GM23338 (cell line): ENCODE data around the gene SFTA2. TPM values are rescaled to one million over a fixed set of nuclear protein-coding genes. Genes with fewer than 3 reads are reported as not detected.

Experiments
- ATAC-seq: fragments of 200-7000 bp; cut with Tn5 transposase; 3 replicates; pipeline ENCODE4 v1.9.1; 2020
- DNase-seq: peaks from one replicate; pipeline ENCODE4 v3.0.0-alpha.2; 2015; ENCODE audit warnings: low spot score
- H2AFZ ChIP-seq: fragments of 200-600 bp; sonication (generic); 2 replicates; pipeline ENCODE4 v1.8.0; 2016; ENCODE audit warnings: antibody characterized with exemption, mild to moderate bottlenecking, moderate library complexity
- H3F3A ChIP-seq: fragments of 200-600 bp; sonication (generic); replicated peaks from 2 replicates; pipeline ENCODE4 v1.8.0; 2017; ENCODE audit warnings: antibody characterized with exemption, mixed run types, low read depth
- H3K27ac ChIP-seq: fragments of 200-600 bp; sonication (generic); 2 replicates; pipeline ENCODE4 v1.6.1; 2016; ENCODE audit warnings: low read depth
- H3K27me3 ChIP-seq: fragments of 200-600 bp; sonication (generic); 2 replicates; pipeline ENCODE4 v1.8.0; 2016; ENCODE audit warnings: mild to moderate bottlenecking, mixed run types, moderate library complexity; ENCODE audit not compliant: insufficient read depth
- H3K36me3 ChIP-seq: fragments of 200-600 bp; sonication (generic); 2 replicates; pipeline ENCODE4 v1.8.0; 2016; ENCODE audit warnings: mild to moderate bottlenecking; ENCODE audit not compliant: insufficient read depth
- H3K4me1 ChIP-seq: fragments of 200-600 bp; sonication (generic); 2 replicates; pipeline ENCODE4 v1.8.0; 2016; ENCODE audit warnings: mild to moderate bottlenecking, moderate library complexity; ENCODE audit not compliant: insufficient read depth
- H3K4me2 ChIP-seq: fragments of 200-600 bp; sonication (generic); 2 replicates; pipeline ENCODE4 v1.7.1; 2017; ENCODE audit warnings: mixed run types
- H3K4me3 ChIP-seq: fragments of 200-600 bp; sonication (generic); 2 replicates; pipeline ENCODE4 v1.6.1; 2016; ENCODE audit warnings: mixed run types
- H3K79me2 ChIP-seq: fragments of 200-600 bp; sonication (generic); replicated peaks from 2 replicates; pipeline ENCODE4 v1.8.0; 2017; ENCODE audit warnings: mild to moderate bottlenecking; ENCODE audit not compliant: insufficient read depth
- H3K9me2 ChIP-seq: fragments of 200-600 bp; sonication (generic); 2 replicates; pipeline ENCODE4 v1.8.0; 2017; ENCODE audit not compliant: insufficient read depth
- H4K20me1 ChIP-seq: fragments of 200-600 bp; sonication (generic); replicated peaks from 2 replicates; pipeline ENCODE4 v1.8.0; 2017; ENCODE audit warnings: mild to moderate bottlenecking; ENCODE audit not compliant: insufficient read depth
- H3K27ac Mint-ChIP-seq: 2 replicates; pipeline ENCODE4 v1.8.0; 2020; ENCODE audit warnings: inconsistent platforms, mild to moderate bottlenecking, moderate library complexity, mixed read lengths
- H3K27me3 Mint-ChIP-seq: 3 replicates; pipeline ENCODE4 v1.8.0; 2022; ENCODE audit warnings: low read depth, mild to moderate bottlenecking, moderate library complexity, mixed read lengths, inconsistent platforms; ENCODE audit not compliant: insufficient read depth, poor library complexity
- H3K36me3 Mint-ChIP-seq: 3 replicates; pipeline ENCODE4 v1.8.0; 2021; ENCODE audit warnings: low read depth, mild to moderate bottlenecking, inconsistent platforms, moderate library complexity, mixed read lengths
- H3K4me1 Mint-ChIP-seq: 3 replicates; pipeline ENCODE4 v1.8.0; 2020; ENCODE audit warnings: mild to moderate bottlenecking, inconsistent platforms, mixed read lengths
- H3K4me3 Mint-ChIP-seq: 3 replicates; pipeline ENCODE4 v1.8.0; 2021; ENCODE audit warnings: moderate library complexity, mild to moderate bottlenecking, inconsistent platforms, mixed read lengths
- H3K9me3 Mint-ChIP-seq: 3 replicates; pipeline ENCODE4 v1.8.0; 2020; ENCODE audit warnings: moderate library complexity, mild to moderate bottlenecking, inconsistent platforms, mixed read lengths
- CTCF ChIP-seq, 2 experiments: fragments of 200-600 bp in 1 of 2; sonication (generic) in 1 of 2; conservative IDR thresholded peaks; 2 replicates each; pipeline versions ENCODE4 v1.5.1 to v1.6.1; 2016 to 2017; ENCODE audit warnings: antibody characterized with exemption in 2 of 2, low read depth in 2 of 2, mild to moderate bottlenecking in 2 of 2, moderate library complexity in 1 of 2
- ETS1 ChIP-seq: IDR thresholded peaks from 2 replicates; pipeline ENCODE4 v1.6.1; 2016; ENCODE audit warnings: antibody characterized with exemption
- EZH2 ChIP-seq: fragments of 200-600 bp; sonication (generic); IDR thresholded peaks from one replicate; pipeline ENCODE4 v1.8.0; 2017; ENCODE audit warnings: antibody characterized with exemption, mild to moderate bottlenecking, low read depth; ENCODE audit not compliant: unreplicated experiment
- EZH2phosphoT487 ChIP-seq: fragments of 200-600 bp; sonication (generic); IDR thresholded peaks from one replicate; pipeline ENCODE4 v1.8.1; 2018; ENCODE audit warnings: antibody characterized with exemption; ENCODE audit not compliant: unreplicated experiment
- NANOG ChIP-seq: IDR thresholded peaks from 2 replicates; pipeline ENCODE4 v1.6.1; 2016; ENCODE audit warnings: antibody characterized with exemption, borderline replicate concordance
- POLR2AphosphoS5 ChIP-seq: IDR thresholded peaks from 2 replicates; pipeline ENCODE4 v1.6.1; 2016; ENCODE audit warnings: antibody characterized with exemption, low read depth
- REST ChIP-seq: IDR thresholded peaks from one replicate; pipeline ENCODE4 v1.6.1; 2018; ENCODE audit warnings: antibody characterized with exemption; ENCODE audit not compliant: unreplicated experiment
- STAT1 ChIP-seq: IDR thresholded peaks from one replicate; pipeline ENCODE4 v1.6.1; 2016; ENCODE audit warnings: antibody characterized with exemption; ENCODE audit not compliant: unreplicated experiment
- ZNF331 ChIP-seq: fragments of 250-450 bp; sonication (Bioruptor Pico); IDR thresholded peaks from 2 replicates; pipeline ENCODE4 v1.5.0; 2020; ENCODE audit warnings: low read depth, mild to moderate bottlenecking, moderate library complexity
- polyA plus RNA-seq: library from polyadenylated mRNA; unstranded; fragments of >200 nt; fragmentation: Nextera tagmentation; extraction: Ambion mirVana; gene quantifications from 2 replicates; pipeline ENCODE4 v1.2.1, GENCODE V29; 2016
- total RNA-seq: library from RNA; depleted of rRNA; stranded (reverse); fragments of >200 nt; shearing (Covaris generic); gene quantifications from 2 replicates; pipeline ENCODE4 v1.2.3, GENCODE V29; 2014

SFTA2 gene
- total and polyA plus RNA-seq, 2 experiments from 2014 or later = not detected

DNA sequence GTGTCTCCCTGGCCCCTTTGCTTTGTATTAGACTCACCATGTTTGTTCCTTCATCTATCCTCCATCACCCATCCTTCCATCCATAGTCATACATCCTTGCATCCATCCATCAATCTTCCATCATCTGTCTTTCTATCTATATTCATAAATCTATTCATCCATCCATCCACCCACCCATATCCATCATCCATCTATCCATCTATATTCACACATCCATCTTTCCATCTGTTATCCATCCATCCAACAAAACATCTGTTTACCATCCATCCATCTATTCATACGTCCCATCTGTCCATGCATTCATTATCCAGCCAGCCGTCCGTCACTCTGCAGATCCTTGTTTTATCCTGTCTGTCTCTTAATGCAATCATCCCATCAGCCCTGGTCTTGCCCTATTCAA, 37.0 kb downstream of the SFTA2 start:
- peaks cover 13% of the 10 kb centered on the region for H3K4me1 Mint-ChIP-seq
- ATAC-seq = no peak
- H3K27ac Mint-ChIP-seq = no peak overlapping the region
- H3K4me1 ChIP-seq = no peaks in the 10 kb centered on the region
- H2AFZ ChIP-seq = no peak overlapping the region
- peaks cover 76% of the 10 kb centered on the region for H3K36me3 Mint-ChIP-seq
- H3F3A ChIP-seq = 0 out of 2 replicates have a peak, but pooled peaks cover 3% of the 10 kb centered on the region
- H3K27me3 Mint-ChIP-seq = peaks cover 3% of the 10 kb centered on the region
- DNase-seq = no peak
- no peaks in the 10 kb centered on the region for H3K9me3 Mint-ChIP-seq
- no peaks in the 10 kb centered on the region for H3K27me3 ChIP-seq
- TF ChIP-seq EZH2 = no peak
- TF ChIP-seq EZH2phosphoT487 = no peak
- TF ChIP-seq ETS1 = no peak
- no peak for TF ChIP-seq CTCF (conservative IDR thresholded peaks at IDR 0.05; ENCODE audit: low read depth in 2 of 2)
- no peak overlapping the region for H3K27ac ChIP-seq
- H3K36me3 ChIP-seq = peaks cover 12% of the 10 kb centered on the region
- H3K79me2 ChIP-seq = peaks cover 2% of the 10 kb centered on the region; the same call in 1 of the 2 replicates
- H4K20me1 ChIP-seq = peaks cover 3% of the 10 kb centered on the region; the same call in 1 of the 2 replicates
- no peak overlapping the region; the same call in 2 of the 3 replicates for H3K4me3 Mint-ChIP-seq
- no peak overlapping the region for H3K4me2 ChIP-seq
- no peak overlapping the region for H3K4me3 ChIP-seq
- no peaks in the 10 kb centered on the region for H3K9me2 ChIP-seq

DNA sequence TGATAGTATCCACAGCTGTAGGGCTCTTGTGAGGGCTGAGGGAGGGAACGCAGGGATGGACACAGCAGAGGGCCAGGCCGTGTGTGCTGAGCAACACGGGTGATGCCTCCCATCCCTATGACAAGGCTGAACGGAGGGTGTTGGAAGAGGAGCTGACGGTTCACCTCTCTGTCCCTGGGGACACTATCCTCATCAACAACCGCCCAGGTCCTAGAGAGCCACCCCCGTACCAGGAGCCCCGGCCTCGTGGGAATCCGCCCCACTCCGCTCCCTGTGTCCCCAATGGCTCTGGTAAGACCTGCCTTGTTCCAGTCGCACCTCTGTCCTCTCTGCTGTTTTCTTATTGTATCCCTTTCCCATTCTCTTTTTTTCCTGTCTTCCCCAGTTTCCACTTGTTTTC, 37.6 kb downstream of the SFTA2 start:
- H3K36me3 ChIP-seq = peaks cover 12% of the 10 kb centered on the region
- H3K9me2 ChIP-seq = no peaks in the 10 kb centered on the region
- H3K79me2 ChIP-seq = peaks cover 8% of the 10 kb centered on the region
- peaks cover 3% of the 10 kb centered on the region for H3K27me3 Mint-ChIP-seq
- H3K27me3 ChIP-seq = no peaks in the 10 kb centered on the region
- H3K4me3 Mint-ChIP-seq = no peak overlapping the region
- H3F3A ChIP-seq = 0 out of 2 replicates have a peak, but pooled peaks cover 3% of the 10 kb centered on the region
- H3K4me3 ChIP-seq = no peak overlapping the region
- H3K27ac ChIP-seq = no peak overlapping the region
- ATAC-seq (no peak), DNase-seq (no peak)
- H3K4me1 Mint-ChIP-seq = peaks cover 16% of the 10 kb centered on the region
- H3K9me3 Mint-ChIP-seq = no peaks in the 10 kb centered on the region
- H3K27ac Mint-ChIP-seq = no peak overlapping the region
- no peak overlapping the region for H2AFZ ChIP-seq
- H4K20me1 ChIP-seq = no peaks in the 10 kb centered on the region; the same call in 1 of the 2 replicates
- H3K4me2 ChIP-seq = no peak overlapping the region
- H3K36me3 Mint-ChIP-seq = peaks cover 76% of the 10 kb centered on the region
- no peaks in the 10 kb centered on the region for H3K4me1 ChIP-seq
- TF ChIP-seq POLR2AphosphoS5 (no peak), CTCF (conservative IDR thresholded peaks at IDR 0.05; ENCODE audit: low read depth in 2 of 2) (no peak), EZH2phosphoT487 (no peak), STAT1 (no peak), ETS1 (no peak), NANOG (no peak), ZNF331 (no peak), REST (no peak)
